GM13977 (cell line): Measurements from ENCODE around the gene TBC1D22A.

Experiments used
- DNase-seq: peaks from one replicate; pipeline ENCODE4 v3.0.0; 2012; ENCODE audit warnings: low spot score
- in situ Hi-C: fragments of 300-500 bp; cut with MboI; formaldehyde crosslinking; loops from one replicate; pipeline ENCODE4 v1.12.0; 2022; ENCODE audit warnings: low sequenced_read_pairs, low pct_unique_long_range_greater_than_20kb, mixed read lengths, inconsistent platforms; ENCODE audit not compliant: unreplicated experiment
- TF ChIP-seq, protein P1 (sequence below): IDR thresholded peaks from 2 replicates; pipeline ENCODE4 v1.5.1; 2012; ENCODE audit warnings: mild to moderate bottlenecking, control low read depth; ENCODE audit not compliant: insufficient read depth; ENCODE audit errors: extremely low read depth, missing control alignments

The TBC1D22A gene

GRCh38 chr22:47091921-47092700 lies 329.7 kb downstream of the TBC1D22A start:
- DNase-seq: no peak
- TF ChIP-seq, protein P1, sequence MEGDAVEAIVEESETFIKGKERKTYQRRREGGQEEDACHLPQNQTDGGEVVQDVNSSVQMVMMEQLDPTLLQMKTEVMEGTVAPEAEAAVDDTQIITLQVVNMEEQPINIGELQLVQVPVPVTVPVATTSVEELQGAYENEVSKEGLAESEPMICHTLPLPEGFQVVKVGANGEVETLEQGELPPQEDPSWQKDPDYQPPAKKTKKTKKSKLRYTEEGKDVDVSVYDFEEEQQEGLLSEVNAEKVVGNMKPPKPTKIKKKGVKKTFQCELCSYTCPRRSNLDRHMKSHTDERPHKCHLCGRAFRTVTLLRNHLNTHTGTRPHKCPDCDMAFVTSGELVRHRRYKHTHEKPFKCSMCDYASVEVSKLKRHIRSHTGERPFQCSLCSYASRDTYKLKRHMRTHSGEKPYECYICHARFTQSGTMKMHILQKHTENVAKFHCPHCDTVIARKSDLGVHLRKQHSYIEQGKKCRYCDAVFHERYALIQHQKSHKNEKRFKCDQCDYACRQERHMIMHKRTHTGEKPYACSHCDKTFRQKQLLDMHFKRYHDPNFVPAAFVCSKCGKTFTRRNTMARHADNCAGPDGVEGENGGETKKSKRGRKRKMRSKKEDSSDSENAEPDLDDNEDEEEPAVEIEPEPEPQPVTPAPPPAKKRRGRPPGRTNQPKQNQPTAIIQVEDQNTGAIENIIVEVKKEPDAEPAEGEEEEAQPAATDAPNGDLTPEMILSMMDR: no peak
- in situ Hi-C loops: no loop called here

GRCh38 chr22:47092896-47093311 lies 330.5 kb downstream of the TBC1D22A start:
- DNase-seq: no peak
- in situ Hi-C loops: no loop called here
- TF ChIP-seq, protein P1: no peak

DNA sequence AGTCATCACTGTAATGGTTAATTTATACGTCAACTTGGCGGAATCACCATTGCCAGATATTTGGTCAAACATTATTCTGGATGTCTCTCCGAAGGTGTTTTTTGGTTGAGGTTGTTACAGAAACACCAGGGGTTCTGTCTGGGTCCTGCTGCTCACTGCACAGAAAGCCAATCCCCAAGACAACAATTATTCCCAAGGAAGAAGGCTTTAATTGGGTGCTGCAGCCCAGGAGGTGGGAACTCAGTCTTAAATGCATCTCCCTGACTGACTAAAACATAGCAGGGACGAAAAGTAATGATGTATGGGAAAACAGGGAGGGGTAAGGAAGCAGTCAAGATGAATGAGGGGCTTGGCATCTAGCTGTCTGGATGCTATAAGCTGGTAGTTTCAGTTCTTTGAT lies 331.3 kb downstream of the TBC1D22A start:
- TF ChIP-seq, protein P1: no peak
- DNase-seq: no peak
- in situ Hi-C loops: no loop called here

DNA sequence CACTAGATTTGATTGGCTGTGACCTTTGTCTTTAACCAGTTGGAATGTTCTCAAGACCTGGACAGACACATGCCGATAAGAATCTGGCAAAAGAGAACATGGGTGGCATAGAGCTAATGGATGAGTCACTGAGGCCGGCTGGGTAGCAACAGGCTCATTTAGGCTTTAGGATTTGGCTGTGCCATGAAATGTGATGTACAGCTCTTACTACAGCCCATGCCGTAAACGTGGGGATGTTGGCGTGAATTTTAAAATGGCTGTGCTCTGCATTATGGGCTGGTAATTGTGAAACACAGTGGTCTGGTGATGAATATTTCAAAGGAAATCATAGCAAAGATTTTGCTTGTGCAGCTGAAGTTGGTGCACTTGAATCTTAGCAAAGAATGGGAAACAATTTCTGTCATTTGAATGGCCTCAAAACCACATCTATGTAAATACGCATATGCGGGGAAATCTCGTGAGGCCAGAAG lies 332.4 kb downstream of the TBC1D22A start:
- in situ Hi-C loops: no loop called here
- TF ChIP-seq, protein P1: no peak
- no peak for DNase-seq

GRCh38 chr22:47095395-47096122 lies 333.1 kb downstream of the TBC1D22A start:
- in situ Hi-C loops: no loop called here
- TF ChIP-seq, protein P1: no peak
- no peak for DNase-seq

GRCh38 chr22:47098121-47098520 lies 335.7 kb downstream of the TBC1D22A start:
- TF ChIP-seq, protein P1: no peak
- in situ Hi-C loops: no loop called here
- no peak for DNase-seq
